NCI-H2029 treated with DMSO at 0.1 percent for 48 hours (cell line): Measurements from ENCODE around the gene FAM89B.
A peak's percentile ranks its signal among the peaks of the same experiment; 100 is the strongest.

Source experiments
- DNase-seq: peaks from one replicate; lab custom pipeline; 2025; lab: John Stamatoyannopoulos, UW

The FAM89B gene

GRCh38 chr11:65588199-65589054 lies 16.1 kb downstream of the FAM89B start:
- no peak for DNase-seq

DNA sequence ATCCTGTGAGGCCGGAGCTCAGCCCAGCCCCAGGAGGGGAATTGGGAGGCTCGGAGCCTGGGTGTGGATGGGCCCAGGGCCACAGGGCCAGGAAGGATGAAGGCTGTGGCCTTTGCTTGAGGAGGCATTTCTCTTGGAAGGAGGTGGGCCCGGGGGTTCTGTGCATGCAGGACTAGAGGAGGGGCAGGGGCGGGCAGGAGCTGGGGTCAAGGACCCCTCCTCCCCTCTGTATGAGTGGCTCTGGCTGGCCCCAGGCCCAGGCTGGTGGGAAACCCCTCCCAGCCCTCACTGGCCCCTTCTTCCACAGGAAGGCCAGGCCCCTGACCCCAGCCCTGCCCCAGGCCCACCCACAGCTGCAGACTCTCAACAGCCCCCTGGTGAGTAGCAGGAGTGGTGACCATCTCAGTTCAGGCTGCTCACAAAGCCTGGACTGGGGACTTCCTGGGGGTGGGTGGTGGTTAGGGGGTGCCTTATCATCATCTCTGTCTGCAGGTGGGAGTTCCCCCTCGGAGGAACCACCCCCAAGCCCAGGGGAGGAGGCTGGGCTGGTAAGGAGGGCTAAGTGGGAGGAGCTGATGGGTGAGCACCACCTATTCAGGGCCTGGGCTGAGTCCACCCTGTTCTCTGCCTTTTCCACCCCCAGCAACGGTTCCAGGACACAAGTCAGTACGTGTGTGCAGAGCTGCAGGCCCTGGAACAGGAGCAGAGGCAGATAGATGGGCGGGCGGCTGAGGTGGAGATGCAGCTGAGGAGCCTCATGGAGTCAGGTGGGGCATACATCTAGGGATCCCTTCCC lies 17.3 kb downstream of the FAM89B start:
- no peak for DNase-seq

GRCh38 chr11:65590240-65590738 lies 18.0 kb downstream of the FAM89B start:
- DNase-seq, result no peak

DNA sequence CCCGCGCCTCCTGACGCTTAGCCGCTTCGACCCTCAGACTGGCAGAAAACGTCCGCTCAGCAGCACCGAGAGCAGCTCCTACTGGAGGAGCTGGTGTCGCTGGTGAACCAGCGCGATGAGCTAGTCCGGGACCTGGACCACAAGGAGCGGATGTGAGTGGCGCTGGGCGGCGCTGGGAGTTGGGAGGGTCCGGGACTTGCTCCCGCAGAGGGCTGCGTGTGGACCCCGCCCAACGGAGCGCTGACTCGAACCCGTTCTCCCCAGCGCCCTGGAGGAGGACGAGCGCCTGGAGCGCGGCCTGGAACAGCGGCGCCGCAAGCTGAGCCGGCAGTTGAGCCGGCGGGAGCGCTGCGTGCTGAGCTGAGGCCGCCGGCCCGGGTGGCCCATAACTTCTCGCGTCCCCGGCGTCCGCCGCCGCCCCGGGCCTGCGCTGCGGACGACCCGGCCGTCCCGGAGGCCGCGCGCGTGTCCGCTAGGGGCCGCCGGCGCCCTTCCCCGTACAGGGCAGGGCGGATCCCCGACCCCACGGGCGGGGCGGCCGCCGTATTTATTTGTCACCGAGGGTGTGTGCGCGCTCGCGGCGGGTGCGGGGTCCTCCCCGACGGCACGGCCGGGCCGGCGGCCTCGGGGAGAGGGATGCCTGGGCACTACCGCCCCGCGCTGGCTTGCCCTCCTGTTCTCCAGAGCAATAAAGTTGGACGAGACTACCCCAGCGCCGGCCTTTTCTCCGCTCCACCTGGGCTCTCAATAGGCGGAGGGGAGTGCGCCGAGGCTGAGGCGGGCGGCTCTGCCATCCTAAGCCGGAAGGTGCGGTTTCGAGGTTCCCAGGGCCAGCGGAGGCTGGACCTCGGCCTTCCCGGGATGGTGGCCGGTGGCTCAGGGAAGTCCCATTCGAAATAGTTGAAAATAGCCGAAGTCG lies 19.9 kb downstream of the FAM89B start:
- no peak for DNase-seq

GRCh38 chr11:65592858-65593517 lies 20.6 kb downstream of the FAM89B start:
- DNase-seq, result no peak

GRCh38 chr11:65593518-65594414 lies 21.4 kb downstream of the FAM89B start:
- no peak for DNase-seq

- no peak for DNase-seq
Observed at GRCh38 chr11:65595131-65595530, 22.8 kb downstream of the FAM89B start.

GRCh38 chr11:65595543-65596281 lies 23.4 kb downstream of the FAM89B start, which contains the start of gene KCNK7:
KCNK7 (minus strand) TSS chr11:65595800; CDS start chr11:65595772, 28 bp downstream.
- no peak for DNase-seq

GRCh38 chr11:65596520-65596919 lies 24.2 kb downstream of the FAM89B start:
- no peak for DNase-seq

GRCh38 chr11:65598258-65598699 lies 25.9 kb downstream of the FAM89B start:
- no peak for DNase-seq

DNA sequence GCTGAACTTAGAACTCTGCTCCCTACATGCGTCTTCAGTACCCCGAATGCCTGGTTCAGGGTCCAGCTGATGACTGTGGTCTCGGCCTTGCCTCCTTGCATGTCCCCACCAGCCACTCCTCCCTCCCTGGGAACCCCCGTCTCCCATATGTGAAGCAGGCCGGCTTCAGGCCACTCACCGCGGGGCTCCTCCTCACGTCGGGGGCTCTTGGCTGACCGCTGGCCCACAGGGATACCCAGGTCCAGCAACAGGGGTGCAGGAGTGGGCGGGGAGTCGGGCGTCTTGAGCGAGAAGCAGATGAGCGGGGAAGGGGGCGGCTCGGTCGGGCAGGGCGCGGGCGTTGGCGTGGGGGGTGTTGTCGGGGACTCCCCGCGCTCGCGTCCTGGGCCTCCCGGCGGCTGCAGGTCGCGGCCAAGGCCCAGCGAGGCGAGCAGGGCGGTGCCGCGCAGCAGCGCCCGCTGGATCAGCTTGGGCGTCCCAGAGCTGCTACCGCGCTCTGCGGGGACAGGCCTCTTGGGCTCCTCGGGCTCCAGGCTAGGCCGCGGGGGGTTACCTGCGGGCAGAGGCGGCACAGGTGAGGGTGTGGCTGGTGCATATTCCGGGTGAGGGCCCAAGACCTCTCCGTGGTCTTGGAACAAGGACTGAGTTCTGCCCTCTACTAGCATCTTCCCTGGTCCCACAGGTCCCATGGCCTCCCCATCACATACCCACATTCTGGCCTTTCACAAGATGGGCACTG lies 27.0 kb downstream of the FAM89B start:
- no peak for DNase-seq

- DNase-seq, result no peak
Observed at GRCh38 chr11:65599955-65600246, 27.6 kb downstream of the FAM89B start.

DNA sequence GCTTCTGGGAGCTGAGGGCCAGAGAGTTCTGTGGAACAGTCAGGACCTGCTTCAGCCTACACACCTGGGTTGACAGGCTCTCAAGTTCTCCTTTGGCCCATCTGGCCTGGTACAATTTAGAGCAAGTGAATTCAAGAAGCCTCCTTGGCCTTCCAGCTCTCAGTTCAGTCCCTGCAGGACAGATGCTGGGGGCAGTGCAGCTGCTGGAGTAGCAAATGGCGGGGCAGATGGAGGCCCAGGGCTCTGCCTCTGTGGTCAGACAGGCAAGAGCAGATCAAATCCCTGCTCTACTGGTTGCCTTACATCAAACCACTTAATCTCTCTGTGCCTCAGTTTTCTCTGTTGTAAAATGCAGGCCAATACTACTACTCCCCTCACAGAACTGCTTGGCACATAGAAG lies 31.9 kb downstream of the FAM89B start:
- DNase-seq, result no peak

DNA sequence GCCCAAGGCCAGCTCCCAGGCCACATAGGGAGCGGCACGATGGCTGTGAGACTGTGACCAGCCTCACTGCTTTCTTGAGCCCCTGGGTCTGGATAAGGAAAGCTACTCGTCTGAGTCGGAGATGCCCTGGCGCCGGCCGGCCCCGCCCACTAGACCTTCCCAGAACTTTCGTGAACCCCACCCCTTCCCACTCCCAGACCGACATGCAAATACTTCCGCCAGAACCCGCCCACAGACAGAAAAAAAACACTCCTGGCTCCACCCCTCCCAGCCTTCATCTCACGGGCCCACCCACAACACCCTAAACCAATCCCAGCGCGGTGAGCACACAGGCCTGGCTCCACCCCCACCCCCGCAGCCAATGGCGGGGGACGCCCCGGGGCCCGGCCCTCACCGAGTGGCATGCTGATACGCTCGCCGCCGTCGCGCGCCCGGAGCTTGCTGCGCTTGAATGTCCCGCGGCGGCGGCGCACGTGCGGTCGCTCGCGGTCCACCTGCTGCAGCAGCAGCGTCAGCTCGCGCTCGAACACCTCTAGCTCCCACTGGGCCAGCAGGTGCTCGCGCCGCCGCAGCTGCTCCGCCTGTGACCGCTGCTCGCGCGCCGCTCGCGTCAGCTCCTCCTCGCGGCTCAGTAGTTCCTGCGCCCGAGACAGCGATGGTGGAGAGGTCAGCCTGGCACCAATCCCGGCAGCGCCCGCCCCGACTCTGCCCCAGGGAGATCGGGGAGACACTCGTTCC lies 34.7 kb downstream of the FAM89B start:
- peak; percentile 87 for DNase-seq

DNA sequence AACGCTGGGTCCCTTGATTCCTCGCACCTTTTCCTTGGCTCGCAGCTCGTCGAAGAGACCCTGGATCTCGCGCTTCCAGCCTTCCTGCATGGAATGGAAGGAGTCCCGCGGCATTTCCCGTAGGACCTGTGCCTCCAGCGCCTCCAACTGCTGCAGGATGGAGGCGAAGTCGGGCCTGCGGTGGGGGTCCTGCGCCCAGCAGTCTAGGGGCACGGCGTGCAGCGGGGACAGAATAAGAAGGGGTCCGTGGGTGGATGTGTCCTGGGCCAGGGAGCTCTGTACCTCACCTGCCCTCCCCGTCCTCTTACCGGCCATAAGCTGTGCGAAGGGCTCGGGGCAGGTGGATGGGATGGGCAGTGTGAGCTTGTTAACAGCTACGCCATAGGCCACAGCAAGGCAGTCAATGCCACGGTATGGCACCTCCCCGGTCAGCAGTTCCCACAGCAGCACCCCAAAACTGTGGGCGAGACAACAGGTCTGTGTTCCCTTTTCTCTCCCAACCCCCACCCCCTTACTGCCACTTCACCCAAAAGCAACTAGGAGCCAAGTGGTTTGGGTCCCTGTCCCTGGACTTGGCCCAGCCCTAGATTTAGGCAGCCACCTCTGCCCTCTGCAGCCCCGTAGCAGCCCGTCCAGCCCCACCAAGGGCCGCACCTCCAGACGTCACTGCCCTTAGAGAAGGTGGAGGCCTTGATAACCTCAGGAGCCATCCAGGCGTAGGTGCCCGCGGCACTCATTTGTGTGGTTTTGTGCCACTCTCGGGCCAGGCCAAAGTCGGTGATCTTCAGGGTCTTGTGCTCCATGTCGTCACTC lies 35.5 kb downstream of the FAM89B start:
- DNase-seq, result no peak

DNA sequence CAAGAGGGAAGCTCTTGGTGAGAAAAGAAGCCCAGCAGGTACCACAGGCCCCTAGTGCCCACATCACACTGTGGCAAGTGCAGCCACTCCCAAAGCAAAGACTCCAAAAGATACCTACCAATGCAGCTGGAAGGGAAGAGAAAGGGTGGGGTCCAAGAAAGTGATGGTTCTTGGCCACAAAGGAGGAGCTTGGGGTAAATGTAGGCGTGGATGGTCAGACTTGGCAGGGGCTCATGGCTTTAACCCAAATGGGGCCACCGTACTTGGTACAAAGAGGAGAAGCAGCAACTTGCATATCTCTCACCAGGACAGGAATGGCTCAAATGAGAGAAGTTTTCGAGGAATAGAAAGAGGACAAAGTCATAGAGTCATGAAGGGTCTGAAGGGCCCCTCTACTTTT lies 36.9 kb downstream of the FAM89B start:
- DNase-seq, result no peak

- DNase-seq, result no peak
Observed at GRCh38 chr11:65609665-65610064, 37.3 kb downstream of the FAM89B start.
